ENCODE measurements around the gene SF1. TPM values are rescaled to one million over a fixed set of nuclear protein-coding genes. Genes with fewer than 3 reads are reported as not detected.

SF1 gene
- total RNA-seq, 1 donor from 2014 or later, result 485 TPM

GRCh38 chr11:64715756-64716472 lies 62.4 kb downstream of the SF1 start:
- intact Hi-C loops (cut with micrococcal nuclease), result no loop called here

DNA sequence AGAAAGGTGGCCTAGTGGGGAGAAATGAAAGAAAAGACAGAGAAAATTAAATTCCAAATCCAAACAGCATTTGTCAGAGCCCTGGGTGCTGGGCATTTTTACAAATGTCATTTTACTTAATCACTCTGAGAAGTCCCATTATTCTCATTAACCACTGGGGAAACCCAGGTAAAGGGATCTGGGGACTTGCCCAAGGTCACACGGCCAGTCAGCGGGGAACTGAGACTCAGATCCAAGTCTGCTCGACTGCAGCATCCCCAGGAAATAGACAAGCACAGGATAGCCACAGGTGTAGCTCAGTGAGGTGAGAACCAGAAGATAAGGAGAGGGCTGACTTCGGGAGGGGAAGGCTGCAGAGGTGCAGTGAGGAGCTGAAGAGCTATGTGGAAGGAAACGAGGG lies 63.2 kb downstream of the SF1 start:
- intact Hi-C loops (cut with micrococcal nuclease), result no loop called here

DNA sequence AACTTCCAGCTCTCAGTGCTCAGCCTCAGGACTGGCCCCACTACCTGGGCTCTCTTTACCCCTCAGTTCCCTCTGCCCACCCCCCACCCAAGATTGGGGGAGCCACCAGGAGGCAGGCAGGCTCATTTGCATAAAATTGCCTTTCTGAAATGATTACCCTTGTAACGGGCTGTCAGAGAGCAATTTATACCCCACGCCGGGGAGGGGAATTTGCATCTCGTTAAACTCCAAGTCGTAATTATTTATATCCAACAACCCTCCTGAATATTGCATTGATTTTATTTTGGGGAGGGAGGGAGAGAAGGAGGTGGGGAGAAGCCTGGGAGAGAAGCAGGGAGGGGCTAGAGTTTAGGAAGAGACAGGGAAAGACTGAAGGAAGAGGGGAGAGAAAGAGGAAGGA lies 63.7 kb downstream of the SF1 start:
- intact Hi-C loops (cut with micrococcal nuclease), result no loop called here

Other genes with a start within 250 kb of the SF1 start
- gene SLC22A11, start 222.6 kb downstream of the SF1 start, total RNA-seq, result not detected in 2 replicates
- gene SLC22A12, start 187.3 kb downstream of the SF1 start, total RNA-seq, result not detected in 2 replicates
- gene NRXN2, start 55.3 kb downstream of the SF1 start, total RNA-seq, result 0.71 and 1.3 TPM in 2 replicates
- gene RASGRP2, start 34.4 kb downstream of the SF1 start, total RNA-seq, result 189 and 192 TPM in 2 replicates
- gene PYGM, start 18.6 kb downstream of the SF1 start, total RNA-seq, result 7.3 and 8.6 TPM in 2 replicates
- gene MAP4K2, start 24.7 kb upstream of the SF1 start, total RNA-seq, result 79.2 and 80.7 TPM in 2 replicates
- gene MEN1, start 32.0 kb upstream of the SF1 start, total RNA-seq, result 28.7 TPM in 2 replicates
- gene CDC42BPG, start 66.1 kb upstream of the SF1 start, total RNA-seq, result 0.42 and 1.0 TPM in 2 replicates
- gene EHD1, start 100.1 kb upstream of the SF1 start, total RNA-seq, result 133 and 145 TPM in 2 replicates
- 30.3 and 31.3 TPM in 2 replicates for gene ATG2A, start 138.7 kb upstream of the SF1 start, total RNA-seq
- gene PPP2R5B, start 146.1 kb upstream of the SF1 start, total RNA-seq, result 17.0 and 18.6 TPM in 2 replicates
- not detected in 2 replicates for gene GPHA2, start 157.4 kb upstream of the SF1 start, total RNA-seq
- not detected in 2 replicates for gene MAJIN, start 193.6 kb upstream of the SF1 start, total RNA-seq
- gene BATF2, start 218.4 kb upstream of the SF1 start, total RNA-seq, result 0.10 TPM in 1 of 2 replicates, not detected in the other
- 55.8 and 57.9 TPM in 2 replicates for gene ARL2, start 235.6 kb upstream of the SF1 start, total RNA-seq
- 29.9 and 35.8 TPM in 2 replicates for gene SNX15, start 248.9 kb upstream of the SF1 start, total RNA-seq

Data from T-helper 1 cell treated with Interleukin-12 subunit alpha and Interleukin-12 subunit beta and Interleukin-4 antibody, amounts not matched to agents 30 ng/mL and 1 ng/mL, for 36 hours (primary cell).